AG09309 (cell line): ENCODE measurements around the gene BRD8.
A peak's percentile ranks its signal among the peaks of the same experiment; 100 is the strongest.

ENCODE experiments used
- DNase-seq: peaks from one replicate; pipeline ENCODE4 v3.0.0-alpha.2; 2010; ENCODE audit warnings: low read depth
- H3K4me3 ChIP-seq: 2 replicates; pipeline ENCODE4 v1.5.1; 2011; ENCODE audit warnings: mild to moderate bottlenecking, low read depth, low read length, moderate library complexity; ENCODE audit not compliant: control insufficient read depth
- CTCF ChIP-seq: IDR thresholded peaks from 2 replicates; pipeline ENCODE4 v1.5.1; 2011; ENCODE audit warnings: mild to moderate bottlenecking, low read depth, low read length, inconsistent platforms; ENCODE audit not compliant: insufficient read depth, control insufficient read depth; ENCODE audit errors: missing control alignments

Gene BRD8

GRCh38 chr5:138180183-138180782, 1.9 kb upstream of the BRD8 start:
- peak; percentile 21 for DNase-seq
- TF ChIP-seq CTCF = peak; percentile 48
- H3K4me3 ChIP-seq = peak overlapping the region; percentile 95

GRCh38 chr5:138179277-138179857, 937 bp upstream of the BRD8 start:
- peak overlapping the region; percentile 95 for H3K4me3 ChIP-seq
- TF ChIP-seq CTCF = no peak
- no peak for DNase-seq

GRCh38 chr5:138177941-138178515, 402 bp downstream of the BRD8 start:
- peak overlapping the region; percentile 95 for H3K4me3 ChIP-seq
- no peak for TF ChIP-seq CTCF
- DNase-seq = no peak

- H3K4me3 ChIP-seq = no peak overlapping the region
- DNase-seq = no peak
- TF ChIP-seq CTCF = no peak
Measured at GRCh38 chr5:138170299-138170698, 8.1 kb downstream of the BRD8 start.

GRCh38 chr5:138169124-138169523, 9.3 kb downstream of the BRD8 start:
- TF ChIP-seq CTCF = no peak
- DNase-seq = no peak
- H3K4me3 ChIP-seq = no peak overlapping the region

- H3K4me3 ChIP-seq = no peak overlapping the region
- TF ChIP-seq CTCF = no peak
- DNase-seq = no peak
Measured at GRCh38 chr5:138163721-138164120, 14.7 kb downstream of the BRD8 start.
